RPMI7951 (cell line): ENCODE measurements around the gene CFAP46. TPM values are rescaled to one million over a fixed set of nuclear protein-coding genes. Genes with fewer than 3 reads are reported as not detected.
"Not testable (repeated sequence)": the region's sequence is repeated elsewhere in the genome, so short reads cannot be mapped to it uniquely, and the experiment has no call there.

Experiments
- DNase-seq: peaks from one replicate; pipeline ENCODE4 v3.0.0-alpha.2; 2012; ENCODE audit warnings: low read depth
- total RNA-seq: library from RNA; depleted of rRNA; stranded (reverse); fragments of >200 nt; shearing (Covaris generic); gene quantifications from 2 replicates; pipeline ENCODE4 v1.2.3, GENCODE V29; 2014

CFAP46 gene
- total RNA-seq, 1 experiment from 2014 or later, result not detected

- no peak for DNase-seq
These were observed 97.3 kb downstream of the CFAP46 start for GRCh38 chr10:132845041-132845551.

- DNase-seq, result no peak
These were observed 98.1 kb downstream of the CFAP46 start for GRCh38 chr10:132844069-132844809.

GRCh38 chr10:132843276-132843675, 99.1 kb downstream of the CFAP46 start:
- DNase-seq, result not testable (repeated sequence)

GRCh38 chr10:132842397-132842796, 100.0 kb downstream of the CFAP46 start:
- no peak for DNase-seq

GRCh38 chr10:132841615-132841975, 100.8 kb downstream of the CFAP46 start:
- no peak for DNase-seq

- no peak for DNase-seq
These were observed 101.4 kb downstream of the CFAP46 start for GRCh38 chr10:132840698-132841614.

- DNase-seq, result no peak
These were observed 103.3 kb downstream of the CFAP46 start for GRCh38 chr10:132839061-132839460.

- DNase-seq, result no peak
These were observed 103.9 kb downstream of the CFAP46 start for GRCh38 chr10:132838346-132838970.

GRCh38 chr10:132837905-132838304, 104.5 kb downstream of the CFAP46 start:
- peak; percentile 7 for DNase-seq

- DNase-seq, result peak; percentile 7
These were observed 105.4 kb downstream of the CFAP46 start for GRCh38 chr10:132836832-132837540.

GRCh38 chr10:132836248-132836831, 106.0 kb downstream of the CFAP46 start:
- DNase-seq, result peak; percentile 62

GRCh38 chr10:132835848-132836233, 106.5 kb downstream of the CFAP46 start:
- no peak for DNase-seq

- no peak for DNase-seq
These were observed 107.2 kb downstream of the CFAP46 start for GRCh38 chr10:132834891-132835847.

- no peak for DNase-seq
These were observed 108.0 kb downstream of the CFAP46 start for GRCh38 chr10:132834311-132834761.

- DNase-seq, result no peak
These were observed 108.8 kb downstream of the CFAP46 start for GRCh38 chr10:132833421-132834111.

- DNase-seq, result no peak
These were observed 110.0 kb downstream of the CFAP46 start for GRCh38 chr10:132832186-132832969.

GRCh38 chr10:132829403-132829802, 113.0 kb downstream of the CFAP46 start:
- no peak for DNase-seq

- DNase-seq, result no peak
These were observed 113.7 kb downstream of the CFAP46 start for GRCh38 chr10:132828681-132829080.
